OCI-LY3 (cell line): ENCODE results near the gene RPL13.

Experiments
- EZH2phosphoT487 ChIP-seq: fragments of 200-600 bp; shearing (Covaris generic); IDR thresholded peaks from 2 replicates; pipeline ENCODE4 v1.6.1; 2018; ENCODE audit warnings: antibody characterized with exemption, mixed run types, low read depth
- TF ChIP-seq, protein P1 (sequence below): fragments of 200-600, 300-600 bp; sonication (generic); IDR thresholded peaks from 2 replicates; pipeline ENCODE4 v1.5.1; 2014; ENCODE audit warnings: antibody characterized with exemption, low read length, low read depth

DNA sequence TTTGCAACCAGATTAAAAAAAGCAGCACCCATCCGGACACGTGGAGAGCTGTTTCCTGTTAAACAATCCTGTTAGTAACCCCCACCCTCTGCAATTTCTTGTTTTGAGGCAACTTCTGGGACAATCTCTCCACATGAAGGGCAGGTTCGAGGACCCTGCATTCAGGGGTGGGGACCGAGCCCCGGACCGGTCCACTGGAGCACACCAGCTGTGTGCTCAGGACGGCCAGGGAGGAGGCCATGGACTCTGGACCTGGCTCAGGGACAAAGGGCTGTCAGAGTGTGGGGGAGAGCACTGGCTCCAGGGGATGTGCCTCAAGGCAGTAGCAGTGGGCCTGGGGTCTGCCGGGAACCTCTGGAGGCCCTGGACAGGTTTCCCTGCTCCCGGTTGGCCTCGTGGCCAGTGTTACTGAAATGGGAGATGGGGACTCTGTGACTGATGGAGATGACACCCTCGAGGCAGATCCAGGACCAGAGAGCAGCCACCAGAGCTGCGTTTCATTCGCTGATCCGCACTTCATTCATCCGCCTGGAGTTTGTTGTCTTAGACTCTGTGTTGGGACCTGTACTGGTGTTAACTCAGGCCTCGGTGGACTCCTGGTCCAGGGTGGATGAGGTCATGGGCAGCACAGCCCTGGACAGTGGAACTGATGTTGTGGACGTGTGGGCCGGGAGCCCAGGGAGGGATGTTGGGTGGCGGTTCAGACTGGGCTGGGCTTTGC, 12.2 kb downstream of the RPL13 start:
- TF ChIP-seq, protein P1, sequence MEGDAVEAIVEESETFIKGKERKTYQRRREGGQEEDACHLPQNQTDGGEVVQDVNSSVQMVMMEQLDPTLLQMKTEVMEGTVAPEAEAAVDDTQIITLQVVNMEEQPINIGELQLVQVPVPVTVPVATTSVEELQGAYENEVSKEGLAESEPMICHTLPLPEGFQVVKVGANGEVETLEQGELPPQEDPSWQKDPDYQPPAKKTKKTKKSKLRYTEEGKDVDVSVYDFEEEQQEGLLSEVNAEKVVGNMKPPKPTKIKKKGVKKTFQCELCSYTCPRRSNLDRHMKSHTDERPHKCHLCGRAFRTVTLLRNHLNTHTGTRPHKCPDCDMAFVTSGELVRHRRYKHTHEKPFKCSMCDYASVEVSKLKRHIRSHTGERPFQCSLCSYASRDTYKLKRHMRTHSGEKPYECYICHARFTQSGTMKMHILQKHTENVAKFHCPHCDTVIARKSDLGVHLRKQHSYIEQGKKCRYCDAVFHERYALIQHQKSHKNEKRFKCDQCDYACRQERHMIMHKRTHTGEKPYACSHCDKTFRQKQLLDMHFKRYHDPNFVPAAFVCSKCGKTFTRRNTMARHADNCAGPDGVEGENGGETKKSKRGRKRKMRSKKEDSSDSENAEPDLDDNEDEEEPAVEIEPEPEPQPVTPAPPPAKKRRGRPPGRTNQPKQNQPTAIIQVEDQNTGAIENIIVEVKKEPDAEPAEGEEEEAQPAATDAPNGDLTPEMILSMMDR = no peak
- TF ChIP-seq EZH2phosphoT487 = no peak
